ENCODE results near the gene IL17B. TPM values are rescaled to one million over a fixed set of nuclear protein-coding genes. Genes with fewer than 3 reads are reported as not detected.

IL17B gene
- total RNA-seq, result not detected in 2 replicates

GRCh38 chr5:149379177-149379761, at the start of gene IL17B:
TSS of gene IL17B (minus strand) at chr5:149379292. CDS start at chr5:149379225, 67 bp downstream.

GRCh38 chr5:149357370-149358293, 21.5 kb downstream of the IL17B start, which contains the start of gene PCYOX1L:
TSS of gene PCYOX1L (plus strand) at chr5:149358046. CDS start at chr5:149358069, 23 bp downstream.

DNA sequence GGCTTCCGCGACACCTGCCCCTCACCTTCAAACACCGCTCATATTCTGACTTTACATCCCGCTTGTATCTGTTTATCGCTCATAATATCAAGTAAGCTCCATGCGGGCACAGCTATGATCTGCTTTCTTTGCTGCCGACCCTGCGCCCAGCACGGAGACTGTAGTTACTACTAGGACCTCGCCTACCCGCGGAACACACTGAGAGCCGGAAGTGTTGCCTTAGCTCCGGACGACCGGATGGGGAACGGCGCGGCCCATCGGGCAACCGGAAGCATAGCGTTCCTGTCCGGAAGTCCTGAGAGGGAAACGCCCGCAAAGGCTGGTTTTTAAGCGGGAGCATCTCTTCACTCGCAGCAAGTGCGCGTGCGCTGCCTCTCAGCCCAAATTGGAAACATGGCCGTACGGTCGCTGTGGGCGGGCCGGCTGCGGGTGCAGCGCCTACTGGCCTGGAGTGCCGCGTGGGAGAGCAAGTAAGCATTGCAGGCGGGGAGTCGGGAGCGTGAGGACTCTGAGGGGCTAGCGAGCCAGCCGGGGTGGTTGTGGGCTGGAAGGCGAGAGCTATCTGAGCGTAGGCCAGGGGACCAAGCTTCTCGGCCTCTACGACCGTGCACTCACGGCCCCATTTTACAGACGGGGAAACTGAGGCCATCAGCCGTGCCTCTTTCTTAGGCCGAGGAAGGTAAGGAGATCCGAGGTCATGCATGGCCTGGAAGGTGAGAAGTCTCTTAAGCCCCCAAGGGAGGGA, 33.8 kb downstream of the IL17B start, which contains the start of gene GRPEL2:
GRPEL2 (plus strand) TSS at position 353 of the 745 bp plus-strand sequence; CDS start at position 394, 41 bp downstream.

Other genes starting within 250 kb of the IL17B start
- gene ABLIM3, start 237.8 kb downstream of the IL17B start, total RNA-seq, result 24.2 and 27.3 TPM in 2 replicates
- 226 and 255 TPM in 2 replicates for gene AFAP1L1, start 107.4 kb downstream of the IL17B start, total RNA-seq
- 43.9 and 57.2 TPM in 2 replicates for gene GRPEL2, start 33.8 kb downstream of the IL17B start, total RNA-seq
- gene PCYOX1L, start 21.2 kb downstream of the IL17B start, total RNA-seq, result 11.1 and 14.0 TPM in 2 replicates
- gene CSNK1A1, start 172.1 kb upstream of the IL17B start, total RNA-seq, result 282 and 409 TPM in 2 replicates
- gene ARHGEF37, start 202.2 kb upstream of the IL17B start, total RNA-seq, result 12.2 and 16.0 TPM in 2 replicates